GM12891 (cell line): ENCODE results near the gene GIT1.

Experiments
- PAX5 ChIP-seq: IDR thresholded peaks from 2 replicates; pipeline ENCODE4 v1.6.1; 2011; ENCODE audit warnings: low read length, moderate library complexity, mild to moderate bottlenecking; ENCODE audit not compliant: insufficient read depth, severe bottlenecking
- POLR2A ChIP-seq: IDR thresholded peaks from 2 replicates; pipeline ENCODE4 v1.6.1; 2011; ENCODE audit warnings: low read depth, low read length, control low read depth
- POLR2AphosphoS5 ChIP-seq: IDR thresholded peaks from 2 replicates; pipeline ENCODE4 v1.6.1; 2011; ENCODE audit warnings: low read depth, low read length, control low read depth
- TAF1 ChIP-seq: IDR thresholded peaks from 2 replicates; pipeline ENCODE4 v1.6.1; 2011; ENCODE audit warnings: low read depth, low read length, control low read depth

DNA sequence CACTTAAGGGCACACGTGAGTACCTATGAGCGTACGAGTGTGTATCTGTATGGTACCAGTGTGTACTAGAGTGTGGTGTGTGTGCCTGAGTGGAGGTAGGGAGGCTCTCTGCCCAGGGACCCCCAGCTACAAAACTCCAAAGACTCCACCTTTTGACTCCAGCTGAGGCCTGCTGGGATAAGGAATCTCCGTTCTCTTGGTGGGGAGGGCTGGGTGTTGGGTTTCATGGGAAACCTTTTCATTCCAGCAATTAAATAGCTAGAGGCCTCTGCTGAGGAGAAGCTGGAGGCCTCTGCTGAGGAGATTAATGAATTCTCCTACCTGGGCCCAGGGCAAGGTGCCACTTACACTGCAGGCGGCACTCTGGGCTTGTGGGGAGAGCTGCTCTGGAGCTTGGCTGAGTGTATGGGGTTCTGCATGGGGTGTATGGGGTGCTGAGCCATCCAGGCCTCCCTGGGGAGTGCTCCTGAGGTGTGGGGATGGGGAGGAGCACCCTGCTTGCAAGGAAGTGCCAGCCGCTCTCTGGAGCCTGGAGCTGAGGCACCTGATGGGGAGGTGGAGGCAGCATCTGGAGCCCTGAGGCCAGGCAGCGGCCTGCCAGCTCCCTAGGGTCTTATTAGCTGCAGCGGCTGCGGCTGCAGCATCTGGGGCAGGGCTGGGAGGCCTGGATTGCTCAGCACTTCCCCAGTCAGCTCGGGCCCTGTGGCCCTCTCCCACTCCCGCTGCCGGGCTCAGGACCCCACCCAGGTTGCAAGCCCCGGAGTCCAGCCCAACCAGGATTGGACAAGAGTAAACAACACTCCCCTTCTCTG lies 8.1 kb upstream of the GIT1 start:
- TF ChIP-seq POLR2A, result no peak
- no peak for TF ChIP-seq PAX5
- no peak for TF ChIP-seq POLR2AphosphoS5
- no peak for TF ChIP-seq TAF1
